IPS-18c (cell line): ENCODE measurements around the gene NCAM1.

Source experiments
- H3K4me3 ChIP-seq: 2 replicates; pipeline ENCODE4 v1.7.0; 2013; ENCODE audit warnings: low read depth, mild to moderate bottlenecking, low read length, moderate library complexity; ENCODE audit not compliant: insufficient read depth
- H3K9me3 ChIP-seq: one replicate; pipeline ENCODE4 v1.6.1; 2013; ENCODE audit warnings: mild to moderate bottlenecking, low read length, moderate library complexity; ENCODE audit not compliant: control insufficient read depth, insufficient read depth

The NCAM1 gene

DNA sequence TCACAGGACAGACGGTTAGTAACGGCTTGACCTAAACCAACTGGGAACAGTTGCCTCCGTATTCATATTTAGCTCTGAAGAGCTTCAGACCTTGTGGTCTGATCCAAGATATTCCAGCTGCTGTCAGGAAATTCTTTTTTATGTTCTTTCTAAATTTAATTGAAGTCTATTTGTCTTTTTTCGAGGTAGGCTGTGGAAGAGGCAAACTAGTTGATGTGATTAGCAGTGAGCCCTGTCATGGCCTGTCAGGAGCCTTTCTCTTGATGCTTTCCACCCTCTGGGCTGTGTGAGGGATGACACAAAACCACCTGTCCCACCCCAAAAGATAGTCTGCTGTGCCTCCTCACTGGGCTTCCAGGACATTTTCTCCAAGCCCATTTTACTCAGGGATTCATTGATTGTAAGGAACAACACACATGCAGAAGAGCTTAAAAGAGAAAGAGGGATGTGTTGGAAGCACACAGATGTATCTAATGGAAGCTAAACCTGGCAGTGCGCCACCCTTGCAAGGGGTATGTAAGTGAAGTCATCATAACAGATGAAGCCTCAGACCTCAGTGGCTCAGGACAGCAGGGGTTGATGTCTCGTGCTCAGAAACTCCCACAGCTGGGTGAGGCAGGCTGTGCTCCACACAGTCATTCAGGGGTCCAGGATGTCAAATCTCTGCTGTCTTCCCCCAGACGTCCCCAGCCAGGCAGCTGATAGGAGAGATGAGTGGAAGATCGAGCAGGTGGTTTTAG, 170.0 kb downstream of the NCAM1 start:
- no peak overlapping the region for H3K4me3 ChIP-seq
- no peaks in the 10 kb centered on the region for H3K9me3 ChIP-seq

DNA sequence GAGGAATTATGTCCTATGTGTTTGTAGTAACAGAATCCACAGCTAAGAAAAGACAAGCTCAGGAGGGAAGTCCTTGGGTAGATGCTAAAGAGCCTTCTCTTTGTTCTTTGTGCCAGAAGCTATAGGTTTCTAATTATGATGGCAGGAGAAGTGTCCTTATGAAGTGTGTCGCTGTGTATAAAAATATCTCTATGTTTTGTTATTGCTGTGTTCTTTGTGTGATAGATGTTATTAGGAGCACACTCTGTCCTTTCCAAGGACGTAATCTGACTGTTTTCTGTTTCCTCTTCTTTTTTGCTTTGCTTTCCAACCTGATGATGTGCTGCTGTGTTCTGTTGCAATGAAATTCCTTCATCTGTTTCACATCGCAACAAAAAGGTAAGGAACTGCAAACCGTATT, 171.9 kb downstream of the NCAM1 start:
- Histone ChIP-seq H3K4me3 (no peak overlapping the region), H3K9me3 (no peaks in the 10 kb centered on the region)

DNA sequence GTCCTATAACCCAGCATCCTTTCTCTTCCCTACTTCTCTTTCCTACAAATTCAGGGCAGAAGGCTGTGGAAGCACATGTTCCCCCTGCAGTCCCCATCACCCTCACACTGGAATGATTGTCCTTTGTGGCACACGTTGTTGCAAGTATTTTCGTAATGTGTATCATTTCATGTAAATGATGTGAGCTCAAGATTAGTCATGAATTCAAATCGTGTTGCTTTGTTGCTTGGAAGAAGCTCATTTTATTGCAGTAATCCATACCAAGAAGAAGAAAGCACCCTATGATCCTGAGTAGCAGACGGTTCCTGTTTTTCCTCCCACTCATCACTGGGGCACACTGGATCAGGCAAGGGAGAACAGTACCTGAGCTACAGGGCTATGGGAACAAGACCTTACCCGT, 173.4 kb downstream of the NCAM1 start:
- Histone ChIP-seq H3K4me3 (no peak overlapping the region), H3K9me3 (no peaks in the 10 kb centered on the region)

DNA sequence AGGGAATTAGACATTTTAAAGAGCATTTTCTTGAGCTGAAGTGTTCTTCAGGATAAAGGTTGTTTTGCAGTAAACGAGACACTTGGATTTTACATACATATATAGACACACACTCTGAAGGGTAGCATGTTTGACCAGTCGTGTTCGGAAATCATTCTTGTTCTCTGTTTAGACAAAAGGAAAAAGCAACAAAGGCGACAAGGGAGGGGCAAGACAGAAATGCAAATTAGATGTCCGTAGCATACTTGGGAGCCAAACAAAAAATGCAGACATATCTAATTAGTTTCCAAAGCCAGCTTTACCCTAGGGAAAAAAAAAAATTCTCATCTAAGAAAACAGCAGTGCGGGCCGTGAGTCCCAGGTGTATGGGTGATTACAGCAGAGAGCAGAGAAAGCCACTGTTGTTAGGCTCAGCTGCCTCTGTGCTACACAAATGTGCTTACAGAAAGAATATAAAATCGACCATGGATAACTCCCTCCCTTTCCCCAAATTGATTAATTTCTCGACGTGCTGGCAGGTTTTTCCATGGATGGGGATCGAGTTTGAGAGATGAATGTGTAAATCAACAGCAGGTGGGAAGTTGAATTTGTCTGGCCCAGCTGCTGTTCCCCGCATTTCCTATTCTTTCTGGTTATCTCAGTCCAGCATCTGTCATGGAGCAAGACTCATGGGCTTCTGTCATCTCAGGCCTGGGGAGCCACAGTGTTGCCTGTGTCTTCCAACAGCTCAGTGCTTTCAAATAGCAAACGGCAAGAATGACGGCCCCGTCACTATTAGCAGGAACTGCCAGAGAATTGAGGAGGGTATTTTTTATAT, 176.7 kb downstream of the NCAM1 start:
- Histone ChIP-seq H3K9me3 (no peaks in the 10 kb centered on the region), H3K4me3 (no peak overlapping the region)

DNA sequence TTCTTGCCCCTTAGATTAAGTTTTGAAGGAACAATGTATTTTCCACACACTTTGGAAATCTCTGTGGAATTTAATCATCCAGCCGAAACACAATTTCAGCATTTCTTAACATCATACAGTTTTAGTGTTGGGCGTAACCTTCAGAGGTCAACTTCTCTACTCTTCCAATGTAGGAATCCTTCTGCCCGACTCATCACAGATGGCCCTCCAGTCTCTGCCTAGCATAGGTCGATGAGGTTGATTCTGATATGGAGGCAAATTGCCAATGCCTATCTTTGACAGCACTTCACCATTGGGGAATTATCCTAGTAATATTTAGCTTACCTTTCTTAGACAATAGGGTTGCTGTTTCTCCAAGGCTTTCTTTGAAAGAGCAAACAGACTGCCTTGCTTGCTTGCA, 177.5 kb downstream of the NCAM1 start:
- H3K4me3 ChIP-seq: no peak overlapping the region
- no peaks in the 10 kb centered on the region for H3K9me3 ChIP-seq

DNA sequence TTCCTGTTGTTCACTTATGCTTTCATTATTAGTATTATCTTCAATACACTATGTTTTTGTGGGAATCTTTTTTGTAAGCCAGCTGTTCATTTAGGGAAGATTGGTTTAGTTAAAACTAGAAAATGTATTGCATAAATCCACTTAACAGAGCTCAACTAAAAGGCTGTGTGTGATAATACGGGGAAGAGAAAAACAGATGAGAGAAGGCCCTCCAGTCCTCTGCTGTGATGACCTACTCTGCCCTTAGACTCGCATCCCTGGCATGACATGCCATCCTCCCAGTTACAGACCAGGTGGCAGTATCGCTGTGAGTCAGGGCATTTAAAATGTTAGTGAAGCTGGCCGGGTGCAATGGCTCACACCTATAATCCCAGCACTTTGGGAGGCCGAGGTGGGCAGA, 179.8 kb downstream of the NCAM1 start:
- Histone ChIP-seq H3K4me3 (no peak overlapping the region), H3K9me3 (no peaks in the 10 kb centered on the region)

DNA sequence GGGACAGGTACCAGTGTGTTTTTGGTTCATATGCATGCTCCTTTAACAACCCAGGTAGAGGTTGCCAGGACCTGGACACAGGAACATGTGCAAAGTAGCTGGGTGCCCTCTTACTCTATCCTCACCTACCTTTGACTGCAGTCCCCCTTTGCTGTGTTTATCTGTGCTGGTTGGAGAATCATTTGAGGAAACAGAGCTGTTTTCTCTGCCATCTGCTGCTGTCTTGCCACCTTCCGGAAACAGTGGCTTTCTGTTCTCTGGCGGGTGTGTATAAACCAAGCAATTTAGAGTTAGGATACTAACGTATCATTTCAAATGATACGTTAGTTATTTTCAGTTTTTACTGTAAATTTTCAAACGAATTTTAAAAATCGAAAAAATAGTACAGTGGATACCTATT, 181.3 kb downstream of the NCAM1 start:
- Histone ChIP-seq H3K9me3 (no peaks in the 10 kb centered on the region), H3K4me3 (no peak overlapping the region)

DNA sequence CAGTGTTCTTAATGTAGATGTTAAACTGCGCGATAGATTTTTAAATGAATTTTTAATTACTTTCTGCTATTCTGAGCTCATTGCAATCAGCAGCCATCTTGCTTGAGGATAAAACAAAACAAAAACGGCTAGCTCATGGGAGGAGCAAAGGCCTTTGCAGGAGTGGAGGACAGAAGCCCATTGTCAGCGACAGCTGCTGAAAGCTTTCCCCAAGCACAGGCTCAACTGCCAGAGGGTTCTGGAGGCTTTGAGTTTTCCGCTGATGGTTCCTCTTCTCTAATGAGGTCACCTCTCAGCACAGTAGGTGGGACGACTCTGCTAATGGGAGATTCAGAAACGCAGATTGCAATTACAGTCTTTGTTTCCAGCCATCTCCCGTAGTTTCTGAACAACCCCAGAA, 186.0 kb downstream of the NCAM1 start:
- Histone ChIP-seq H3K9me3 (no peaks in the 10 kb centered on the region), H3K4me3 (no peak overlapping the region)

DNA sequence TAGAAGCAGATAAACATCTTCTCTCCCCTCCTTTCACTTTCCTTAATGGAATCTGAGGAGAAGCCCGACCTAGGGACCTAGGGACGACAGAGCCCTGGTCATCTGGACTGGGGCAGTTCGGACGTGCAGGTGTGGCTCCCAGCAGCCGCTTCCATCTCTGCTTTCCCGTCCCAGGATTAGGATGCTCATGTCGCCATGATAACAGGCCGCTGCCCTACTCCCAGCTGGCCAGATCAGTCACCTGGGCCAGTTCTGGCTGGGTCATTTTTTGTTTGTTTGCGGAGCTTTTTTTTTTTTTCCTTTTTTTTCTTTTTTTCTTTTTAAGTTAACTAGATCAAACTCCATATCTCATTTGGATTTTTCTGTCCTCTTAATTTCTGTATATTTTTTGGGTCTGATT, 186.9 kb downstream of the NCAM1 start:
- no peak overlapping the region for H3K4me3 ChIP-seq
- H3K9me3 ChIP-seq: no peaks in the 10 kb centered on the region

DNA sequence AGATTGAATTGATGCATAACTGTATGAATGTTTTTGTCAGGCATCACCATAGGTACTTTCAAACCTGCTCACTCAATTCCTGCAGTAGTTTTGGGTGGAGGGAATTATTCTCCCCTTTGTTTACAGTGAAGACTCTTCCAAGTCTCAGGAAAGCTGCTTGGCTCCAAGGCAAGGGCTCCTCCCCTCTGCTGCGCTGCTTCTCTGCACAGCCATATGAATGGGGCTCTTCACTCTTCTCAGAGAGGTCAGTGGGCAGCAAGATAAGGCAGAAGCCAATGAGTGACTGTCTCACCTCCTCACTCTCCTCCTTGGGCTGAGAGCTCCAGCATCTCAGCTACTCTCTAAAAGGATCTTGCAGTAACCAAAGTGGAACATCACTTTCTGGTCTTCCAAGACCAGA, 187.4 kb downstream of the NCAM1 start:
- Histone ChIP-seq H3K4me3 (no peak overlapping the region), H3K9me3 (no peaks in the 10 kb centered on the region)

DNA sequence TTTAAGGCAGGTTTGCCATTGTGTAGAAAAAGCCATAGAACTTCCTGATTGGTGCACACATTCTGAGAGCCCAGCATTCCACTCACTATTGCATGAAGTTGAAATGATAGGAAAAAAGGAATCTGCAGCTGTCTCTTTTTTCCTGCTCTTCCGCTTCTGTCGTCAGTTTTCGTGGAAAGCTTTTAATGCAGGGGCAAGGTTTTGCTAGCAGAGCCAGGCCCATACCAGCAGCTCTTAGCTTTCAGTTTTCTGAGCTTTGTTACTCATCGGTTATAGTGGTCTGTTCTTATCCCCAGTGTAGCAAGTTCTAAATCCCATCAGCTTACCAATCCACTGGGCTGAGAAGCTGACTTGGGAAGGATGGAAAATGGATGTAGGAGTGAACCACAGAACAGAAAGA, 190.3 kb downstream of the NCAM1 start:
- Histone ChIP-seq H3K9me3 (no peaks in the 10 kb centered on the region), H3K4me3 (no peak overlapping the region)

DNA sequence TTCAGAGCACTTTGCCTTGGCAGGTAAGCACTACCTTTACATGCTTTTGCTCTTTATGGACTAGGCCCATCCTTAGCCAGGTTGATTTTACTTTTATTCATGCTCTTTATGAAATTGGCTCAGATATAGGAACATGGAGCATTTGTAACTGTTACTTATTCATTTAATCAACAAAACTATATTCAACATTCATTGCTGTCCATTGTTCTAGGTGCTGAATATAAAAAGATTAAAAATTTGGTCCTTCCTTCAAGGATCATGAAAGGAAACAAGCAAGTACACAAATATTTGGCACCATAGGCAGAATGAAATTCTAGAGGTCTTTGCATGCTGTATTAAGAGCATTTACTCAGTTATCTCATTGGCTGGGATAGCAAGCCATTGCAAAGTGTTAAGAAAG, 191.3 kb downstream of the NCAM1 start:
- H3K9me3 ChIP-seq: no peaks in the 10 kb centered on the region

DNA sequence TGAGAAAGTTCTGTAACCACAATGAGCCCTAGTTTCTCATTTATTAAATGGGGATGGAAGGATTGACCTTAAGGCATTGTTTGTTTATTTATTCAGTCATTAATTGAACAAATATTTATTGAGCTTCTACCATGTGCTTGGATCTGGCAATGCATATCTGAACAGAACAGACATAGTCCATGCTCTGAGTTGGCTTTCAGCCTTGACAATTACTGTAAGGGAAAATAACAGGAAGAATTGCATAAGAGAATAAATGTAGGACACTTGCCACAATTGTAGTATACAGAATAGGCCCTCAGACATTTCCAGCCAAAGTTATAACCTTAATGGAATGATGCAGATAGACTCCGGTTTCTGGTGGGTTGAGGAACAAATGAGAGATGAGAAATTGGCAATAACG, 192.6 kb downstream of the NCAM1 start:
- H3K9me3 ChIP-seq: no peaks in the 10 kb centered on the region
- H3K4me3 ChIP-seq: no peak overlapping the region

More for the DNA sequence above, 191.3 kb downstream of the NCAM1 start:
- no peak overlapping the region for H3K4me3 ChIP-seq

DNA sequence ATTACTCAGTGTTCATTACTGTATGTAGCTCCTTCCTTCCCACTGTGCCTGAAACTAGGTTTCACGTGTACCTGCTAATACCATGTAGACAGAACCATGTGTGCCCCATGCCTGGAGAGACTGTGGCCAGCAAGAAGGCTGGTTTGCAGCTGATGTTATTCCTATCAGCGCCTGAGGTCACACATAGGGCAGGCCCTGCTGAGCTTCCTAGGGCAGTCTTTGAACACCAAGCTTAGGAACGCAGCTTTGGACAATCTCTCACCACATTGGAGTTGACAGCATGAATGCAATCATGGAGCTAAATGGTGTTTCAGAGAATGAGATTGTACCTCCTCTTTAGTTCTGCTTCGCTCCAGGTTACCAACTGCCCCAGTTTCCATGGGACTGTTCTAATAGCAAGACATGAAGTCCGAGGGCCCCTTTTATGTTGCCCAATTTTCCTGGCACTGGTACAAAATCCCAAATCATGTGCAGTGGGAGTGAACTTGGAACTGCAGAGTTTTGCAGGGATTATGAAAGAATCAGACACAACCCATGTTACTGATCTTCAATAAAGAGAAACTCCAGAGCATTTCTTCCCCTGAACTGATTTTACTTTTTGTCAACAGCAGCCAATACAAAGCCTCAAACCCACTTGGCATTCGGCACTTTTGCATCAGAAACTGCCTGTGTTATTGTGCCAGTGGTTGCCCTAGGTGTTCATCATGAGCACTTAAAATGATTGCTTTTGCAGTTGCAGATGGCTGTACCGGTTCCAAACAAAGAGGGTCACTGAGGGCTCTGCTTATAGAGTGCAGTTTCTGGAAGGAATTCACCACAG, 199.0 kb downstream of the NCAM1 start:
- Histone ChIP-seq H3K9me3 (no peaks in the 10 kb centered on the region), H3K4me3 (no peak overlapping the region)

DNA sequence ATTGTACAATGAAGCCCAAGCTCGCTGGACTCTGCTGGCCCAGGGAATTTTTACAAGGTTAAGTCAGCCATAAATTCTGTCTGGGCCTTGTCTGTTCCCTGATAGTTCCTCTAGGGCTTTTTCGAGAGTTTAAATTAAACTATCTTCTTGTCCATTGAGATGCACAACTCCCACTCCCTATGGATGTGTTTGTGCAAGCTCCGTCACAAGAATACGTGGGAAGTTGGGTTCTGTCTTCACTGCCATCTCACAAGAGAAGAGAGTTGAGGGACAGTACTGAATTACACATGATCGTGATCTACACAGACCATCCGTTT, 199.5 kb downstream of the NCAM1 start:
- H3K9me3 ChIP-seq: no peaks in the 10 kb centered on the region
- H3K4me3 ChIP-seq: no peak overlapping the region

DNA sequence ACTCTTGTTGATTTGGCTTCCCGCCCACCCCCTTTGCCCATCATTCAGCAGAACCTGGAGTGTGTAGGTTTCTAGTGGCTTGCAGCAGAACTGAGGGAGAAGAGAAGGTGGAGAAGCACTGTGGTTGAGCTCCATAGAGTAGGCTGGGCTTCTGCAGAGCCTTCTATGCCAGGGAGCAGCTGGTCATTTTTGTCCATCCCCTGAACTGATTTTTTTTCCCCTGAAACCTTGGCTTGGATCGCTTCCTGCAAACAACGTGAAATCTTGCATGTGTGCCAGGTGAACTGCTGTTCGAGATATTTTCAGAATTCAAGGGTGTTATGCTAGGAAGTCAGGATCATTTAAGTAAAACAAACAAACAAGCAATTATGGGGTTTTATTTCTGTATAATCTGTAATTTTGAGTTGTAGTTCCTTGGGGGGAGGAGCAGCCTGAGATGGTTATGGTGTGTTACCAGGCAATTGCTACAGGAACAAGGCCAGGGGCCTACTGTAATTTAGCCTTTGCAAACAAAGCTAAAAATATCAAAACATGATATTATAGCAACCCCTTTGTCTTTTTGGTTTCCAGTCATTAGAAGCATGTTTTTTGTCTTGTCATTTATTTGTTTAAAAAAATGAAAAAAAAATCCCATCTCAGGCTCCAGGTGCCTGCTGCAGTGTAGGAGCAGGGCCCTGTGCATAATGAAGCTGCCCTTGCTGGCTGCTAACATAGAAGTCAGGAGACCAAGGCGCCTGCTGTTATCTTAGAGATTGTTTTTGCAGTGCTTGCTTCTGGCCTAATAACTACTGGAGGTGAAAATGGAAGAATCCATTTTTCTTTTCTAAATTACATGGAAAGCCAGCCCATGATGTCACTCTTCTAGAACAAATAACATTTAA, 200.7 kb downstream of the NCAM1 start:
- no peak overlapping the region for H3K4me3 ChIP-seq
- H3K9me3 ChIP-seq: no peaks in the 10 kb centered on the region

DNA sequence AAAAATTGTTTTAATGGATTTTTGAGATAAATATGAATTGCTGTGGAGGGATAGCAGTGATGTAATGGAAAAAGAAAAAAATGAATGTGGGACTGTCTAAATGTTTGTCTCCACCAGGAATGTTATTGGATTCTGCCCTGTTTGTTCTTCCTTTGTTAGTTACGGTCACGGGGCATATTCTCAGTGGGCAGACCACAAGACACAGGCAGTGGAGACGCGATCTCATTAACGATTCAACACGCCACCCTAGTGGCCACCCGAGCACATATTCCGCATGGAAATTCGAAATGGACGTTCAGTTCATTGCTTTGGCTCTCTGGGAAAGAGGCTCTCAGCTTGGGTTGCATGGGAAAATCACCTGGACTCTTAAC, 201.4 kb downstream of the NCAM1 start:
- Histone ChIP-seq H3K4me3 (no peak overlapping the region), H3K9me3 (no peaks in the 10 kb centered on the region)
